ENCODE data around the gene PTPRM.

DNA sequence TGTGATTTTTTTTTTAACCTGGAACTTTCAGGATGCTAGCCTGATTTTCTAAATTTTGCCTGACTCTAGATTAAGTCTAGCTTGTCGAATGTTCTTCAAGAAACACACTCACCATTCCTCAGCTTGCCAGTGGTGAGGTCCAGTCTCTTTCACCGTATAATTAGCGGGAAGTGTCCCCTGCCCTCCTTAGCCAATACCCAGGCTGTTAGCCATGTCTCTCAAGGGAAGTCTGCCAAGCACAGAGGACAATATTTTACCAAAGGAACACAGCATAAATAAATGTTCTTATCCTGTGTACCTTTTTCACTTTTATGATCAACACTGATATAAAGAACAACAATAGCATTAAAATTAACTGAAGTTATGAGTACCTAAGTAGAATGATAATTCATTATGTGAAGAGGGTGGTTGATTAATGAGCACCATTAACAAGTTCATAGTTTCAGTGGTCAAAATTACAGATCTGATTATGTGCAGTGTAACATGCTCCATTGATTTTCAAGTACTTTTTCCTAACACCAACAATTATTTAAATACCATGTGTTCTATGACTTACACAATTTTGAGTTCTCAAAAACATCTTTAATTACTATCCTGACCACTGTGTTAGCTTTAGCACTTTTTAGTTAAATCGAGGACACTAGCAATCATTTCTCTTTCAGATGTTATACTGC lies 596.3 kb downstream of the PTPRM start:
- TF ChIP-seq, protein P1, sequence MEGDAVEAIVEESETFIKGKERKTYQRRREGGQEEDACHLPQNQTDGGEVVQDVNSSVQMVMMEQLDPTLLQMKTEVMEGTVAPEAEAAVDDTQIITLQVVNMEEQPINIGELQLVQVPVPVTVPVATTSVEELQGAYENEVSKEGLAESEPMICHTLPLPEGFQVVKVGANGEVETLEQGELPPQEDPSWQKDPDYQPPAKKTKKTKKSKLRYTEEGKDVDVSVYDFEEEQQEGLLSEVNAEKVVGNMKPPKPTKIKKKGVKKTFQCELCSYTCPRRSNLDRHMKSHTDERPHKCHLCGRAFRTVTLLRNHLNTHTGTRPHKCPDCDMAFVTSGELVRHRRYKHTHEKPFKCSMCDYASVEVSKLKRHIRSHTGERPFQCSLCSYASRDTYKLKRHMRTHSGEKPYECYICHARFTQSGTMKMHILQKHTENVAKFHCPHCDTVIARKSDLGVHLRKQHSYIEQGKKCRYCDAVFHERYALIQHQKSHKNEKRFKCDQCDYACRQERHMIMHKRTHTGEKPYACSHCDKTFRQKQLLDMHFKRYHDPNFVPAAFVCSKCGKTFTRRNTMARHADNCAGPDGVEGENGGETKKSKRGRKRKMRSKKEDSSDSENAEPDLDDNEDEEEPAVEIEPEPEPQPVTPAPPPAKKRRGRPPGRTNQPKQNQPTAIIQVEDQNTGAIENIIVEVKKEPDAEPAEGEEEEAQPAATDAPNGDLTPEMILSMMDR (optimal IDR thresholded peaks at IDR 0.05 in 1 of 3, IDR thresholded peaks at IDR 0.05 in 1 of 3, conservative IDR thresholded peaks at IDR 0.05 in 1 of 3; ENCODE audit: extremely low read depth in 1 of 3, insufficient read depth in 2 of 3, low read length in 3 of 3), result no peak
- no peak for TF ChIP-seq EZH2 (IDR thresholded peaks at IDR 0.05; ENCODE audit: low read length)
